Measurements from ENCODE around the gene KYNU. TPM values are rescaled to one million over a fixed set of nuclear protein-coding genes. Genes with fewer than 3 reads are reported as not detected.
"Not testable (repeated sequence)": the region's sequence is repeated elsewhere in the genome, so short reads cannot be mapped to it uniquely, and the experiment has no call there.

The KYNU gene
- 59.5 TPM for polyA plus RNA-seq

GRCh38 chr2:142877216-142877838 lies at the start of gene KYNU:
TSS of gene KYNU (plus strand) at chr2:142877664. CDS start at chr2:142885368, 7,704 bp downstream.
- Mint-ChIP-seq H3K27ac (peak within 1 kb of the TSS; percentile 89 to 98 (median 97)), H3K4me3 (peak within 1 kb of the TSS; percentile 90 to 97 (median 94)), H3K36me3 (peaks cover 12% of the 10 kb centered on the region), H3K9me3 (peaks cover 0 to 2% (median 0%) of the 10 kb centered on the region in 3 donors), H3K4me1 (peaks cover 53 to 77% (median 67%) of the 10 kb centered on the region in 3 donors), H3K27me3 (no peaks in the 10 kb centered on the region)

GRCh38 chr2:142834021-142834420 lies 43.4 kb upstream of the KYNU start:
- Mint-ChIP-seq H3K27me3 (no peaks in the 10 kb centered on the region), H3K4me1 (no peaks in the 10 kb centered on the region), H3K27ac (no peak overlapping the region), H3K4me3 (no peak overlapping the region), H3K36me3 (peaks cover 2% of the 10 kb centered on the region), H3K9me3 (peaks cover 0 to under 1% (median 0%) of the 10 kb centered on the region in 3 donors)

DNA sequence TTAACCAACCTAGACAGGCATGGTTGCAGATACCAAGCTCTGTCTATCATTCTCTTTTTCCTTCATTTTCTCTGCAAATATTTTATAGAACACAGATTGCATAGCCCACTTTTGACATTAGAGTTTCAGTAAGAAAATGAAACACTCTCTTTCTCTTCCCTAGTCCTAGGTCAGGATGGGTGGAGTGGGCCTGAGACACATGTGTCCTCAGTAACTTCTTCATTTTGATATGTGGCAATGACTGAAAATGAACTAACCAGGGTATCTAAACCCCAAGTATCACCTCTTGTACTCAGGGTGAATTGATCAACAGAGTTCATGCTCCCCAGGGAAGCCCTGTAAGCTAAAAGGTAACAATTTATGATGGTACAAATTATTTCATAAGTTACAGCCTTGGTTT lies 37.0 kb upstream of the KYNU start:
- Mint-ChIP-seq H3K4me1 (peaks cover 0 to 5% (median 3%) of the 10 kb centered on the region in 3 donors), H3K27ac (peak overlapping the region in 2 of 3 donors; percentile 5 to 32), H3K9me3 (peaks cover 0 to 1% (median 0%) of the 10 kb centered on the region in 3 donors), H3K4me3 (no peak overlapping the region), H3K27me3 (no peaks in the 10 kb centered on the region), H3K36me3 (no peaks in the 10 kb centered on the region)

GRCh38 chr2:142841788-142842187 lies 35.7 kb upstream of the KYNU start:
- Mint-ChIP-seq H3K27ac (no peak overlapping the region), H3K36me3 (no peaks in the 10 kb centered on the region), H3K27me3 (no peaks in the 10 kb centered on the region), H3K4me3 (no peak overlapping the region), H3K4me1 (peaks cover 0 to 5% (median 3%) of the 10 kb centered on the region in 3 donors), H3K9me3 (peaks cover 0 to 3% (median 0%) of the 10 kb centered on the region in 3 donors)

DNA sequence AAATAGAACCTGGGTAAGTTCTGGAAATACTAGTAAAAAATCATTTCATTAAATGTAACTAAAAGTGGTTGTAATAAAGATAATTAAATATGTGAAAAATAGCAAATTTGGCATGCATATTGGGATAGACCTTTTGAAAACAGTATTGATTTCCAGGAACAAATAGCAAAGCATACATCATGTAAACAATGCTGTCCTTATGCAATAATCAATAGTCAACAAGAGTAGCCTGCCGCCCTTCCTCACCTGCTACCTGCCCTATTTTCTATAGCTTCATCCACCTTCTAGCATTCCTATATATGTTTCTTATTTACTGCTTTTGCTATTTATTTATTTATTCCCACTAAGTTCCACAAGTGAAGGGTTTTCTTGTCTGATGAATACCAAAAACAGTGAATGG lies 35.1 kb upstream of the KYNU start:
- no peaks in the 10 kb centered on the region for H3K27me3 Mint-ChIP-seq
- H3K36me3 Mint-ChIP-seq, result peaks cover 3% of the 10 kb centered on the region
- peaks cover 0 to 3% (median 3%) of the 10 kb centered on the region in 3 donors for H3K9me3 Mint-ChIP-seq
- peaks cover 0 to 5% (median 3%) of the 10 kb centered on the region in 3 donors for H3K4me1 Mint-ChIP-seq
- no peak overlapping the region for H3K4me3 Mint-ChIP-seq
- H3K27ac Mint-ChIP-seq, result no peak overlapping the region

DNA sequence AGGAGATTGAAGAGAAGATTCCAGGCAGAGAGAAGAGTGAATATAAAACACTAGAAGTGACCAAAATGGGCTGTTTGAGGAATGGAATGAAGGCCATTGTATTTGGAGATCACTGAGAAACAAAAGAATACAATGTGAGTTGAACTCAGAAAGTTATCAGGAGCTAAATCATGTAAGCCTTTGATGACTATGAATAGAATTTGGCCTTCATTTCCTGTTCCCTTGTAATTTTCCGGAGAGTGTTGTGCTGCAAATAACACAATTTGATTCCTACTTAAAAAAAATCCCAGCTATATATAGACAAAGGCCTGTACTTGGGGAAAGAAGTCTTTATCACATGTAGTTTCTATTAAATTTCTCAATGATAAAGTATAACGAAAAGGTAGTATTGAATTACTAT lies 33.7 kb upstream of the KYNU start:
- no peak overlapping the region for H3K4me3 Mint-ChIP-seq
- H3K27ac Mint-ChIP-seq, result no peak overlapping the region
- peaks cover 0 to 5% (median 3%) of the 10 kb centered on the region in 3 donors for H3K4me1 Mint-ChIP-seq
- H3K9me3 Mint-ChIP-seq, result peaks cover 0 to 4% (median 3%) of the 10 kb centered on the region in 3 donors
- H3K27me3 Mint-ChIP-seq, result no peaks in the 10 kb centered on the region
- H3K36me3 Mint-ChIP-seq, result peaks cover 4% of the 10 kb centered on the region

DNA sequence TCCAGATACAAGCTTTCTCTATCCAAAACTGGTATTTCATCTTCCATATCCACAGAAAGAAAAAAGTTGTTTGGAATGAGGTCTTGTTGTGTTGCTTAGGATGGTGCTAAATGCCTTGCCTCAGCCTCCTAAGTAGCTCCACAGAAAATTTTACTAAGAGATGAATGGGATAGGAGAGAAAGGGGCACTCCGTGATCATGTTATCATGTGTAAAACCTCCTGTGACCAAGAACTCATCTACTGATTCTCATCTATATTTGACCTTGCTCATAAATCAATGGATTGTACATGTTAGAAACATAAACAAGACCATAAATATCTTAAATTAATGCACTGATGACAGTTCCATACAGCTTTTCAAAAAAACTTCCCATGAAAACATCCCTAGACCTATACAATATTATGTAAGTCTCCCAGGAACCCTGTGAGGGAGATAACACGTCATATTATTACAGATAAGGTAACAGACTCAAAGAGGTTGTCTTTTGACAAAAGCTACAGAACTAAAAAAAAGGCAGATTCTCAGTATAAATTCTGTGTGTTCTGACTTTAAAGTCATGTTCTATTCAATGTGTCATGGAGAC lies 29.3 kb upstream of the KYNU start:
- Mint-ChIP-seq H3K9me3 (peaks cover 0 to 4% (median 3%) of the 10 kb centered on the region in 3 donors), H3K27me3 (no peaks in the 10 kb centered on the region), H3K27ac (no peak overlapping the region), H3K4me1 (peaks cover 0 to 5% (median 0%) of the 10 kb centered on the region in 3 donors), H3K36me3 (peaks cover 9% of the 10 kb centered on the region), H3K4me3 (no peak overlapping the region)

DNA sequence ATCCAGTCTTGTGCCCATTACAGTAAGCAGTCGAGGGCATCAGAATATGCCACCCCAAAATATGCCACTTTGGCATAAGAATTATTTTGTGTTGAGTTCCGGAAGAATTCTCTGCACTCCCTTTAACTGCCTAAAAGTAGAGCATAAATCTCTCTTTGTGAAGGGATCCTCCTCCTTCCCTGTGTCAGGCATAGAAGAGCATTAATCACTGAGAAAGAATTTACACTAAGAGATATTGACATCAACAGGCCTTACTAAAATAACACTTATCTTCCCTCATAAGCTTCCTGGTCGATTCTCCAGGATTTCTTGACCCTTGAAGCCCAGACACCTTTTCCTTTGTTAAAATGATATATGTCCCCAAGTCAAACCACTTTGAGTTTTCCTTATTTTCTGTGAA lies 27.6 kb upstream of the KYNU start:
- Mint-ChIP-seq H3K4me3 (no peak overlapping the region), H3K27me3 (no peaks in the 10 kb centered on the region), H3K27ac (no peak overlapping the region), H3K9me3 (peaks cover 0 to 4% (median 2%) of the 10 kb centered on the region in 3 donors), H3K4me1 (peaks cover 0 to 5% (median 0%) of the 10 kb centered on the region in 3 donors), H3K36me3 (peaks cover 9% of the 10 kb centered on the region)

DNA sequence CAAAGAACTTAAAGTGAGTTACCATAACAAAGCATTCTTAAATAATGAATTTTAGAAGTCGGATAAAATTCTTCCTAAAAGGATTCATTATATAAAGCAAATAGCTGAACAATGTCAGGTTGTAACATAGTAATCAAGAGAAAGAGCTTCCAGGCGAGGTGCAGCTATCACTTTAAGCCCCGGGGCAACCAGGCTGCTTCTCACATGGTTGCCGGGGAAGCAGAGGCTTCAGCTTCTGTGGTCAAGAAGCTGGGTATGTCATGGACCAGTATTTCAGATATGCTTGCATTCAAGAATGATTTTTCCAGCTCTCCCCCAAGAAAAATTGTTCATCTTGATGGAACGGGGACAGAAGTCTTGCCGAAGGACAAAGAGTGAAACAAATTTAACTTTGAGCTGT lies 23.6 kb upstream of the KYNU start:
- H3K36me3 Mint-ChIP-seq, result peaks cover 4% of the 10 kb centered on the region
- H3K4me1 Mint-ChIP-seq, result peaks cover under 1 to 5% (median 3%) of the 10 kb centered on the region in 3 donors
- H3K4me3 Mint-ChIP-seq, result no peak overlapping the region
- H3K9me3 Mint-ChIP-seq, result no peaks in the 10 kb centered on the region
- H3K27me3 Mint-ChIP-seq, result no peaks in the 10 kb centered on the region
- H3K27ac Mint-ChIP-seq, result peak overlapping the region in 1 of 3 donors; percentile 11

- Mint-ChIP-seq H3K27ac (no peak overlapping the region), H3K9me3 (no peaks in the 10 kb centered on the region), H3K4me3 (no peak overlapping the region), H3K27me3 (no peaks in the 10 kb centered on the region), H3K36me3 (peaks cover 2% of the 10 kb centered on the region), H3K4me1 (peaks cover 2 to 6% (median 5%) of the 10 kb centered on the region in 3 donors)
Observed at GRCh38 chr2:142857256-142858164, 20.0 kb upstream of the KYNU start.

DNA sequence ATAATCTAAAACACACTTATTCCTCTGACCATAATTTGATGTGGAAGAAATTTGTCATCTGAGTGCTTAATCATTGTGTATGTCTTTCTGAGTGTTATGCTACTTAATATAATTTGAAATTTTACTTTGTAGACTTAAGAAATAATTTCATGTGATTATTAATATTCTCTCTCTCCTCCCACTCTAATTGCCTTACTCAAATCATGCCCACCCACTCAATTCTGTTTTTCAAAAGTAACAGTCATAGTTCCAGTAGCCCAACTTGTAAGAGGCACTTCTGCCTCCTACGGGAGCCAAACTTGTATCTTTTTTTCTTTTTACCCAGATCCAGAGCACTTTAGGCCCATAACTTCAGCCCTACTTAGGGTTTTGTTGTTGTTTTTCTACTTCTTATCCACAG lies 18.5 kb upstream of the KYNU start:
- no peaks in the 10 kb centered on the region for H3K9me3 Mint-ChIP-seq
- H3K27me3 Mint-ChIP-seq, result no peaks in the 10 kb centered on the region
- H3K4me3 Mint-ChIP-seq, result no peak overlapping the region
- peaks cover 2% of the 10 kb centered on the region for H3K36me3 Mint-ChIP-seq
- peaks cover 3 to 12% (median 10%) of the 10 kb centered on the region in 3 donors for H3K4me1 Mint-ChIP-seq
- H3K27ac Mint-ChIP-seq, result peak overlapping the region in 1 of 3 donors; percentile 29

- Mint-ChIP-seq H3K27ac (no peak overlapping the region), H3K36me3 (peaks cover 2% of the 10 kb centered on the region), H3K27me3 (no peaks in the 10 kb centered on the region), H3K9me3 (no peaks in the 10 kb centered on the region), H3K4me1 (peaks cover 13 to 23% (median 22%) of the 10 kb centered on the region in 3 donors), H3K4me3 (no peak overlapping the region)
Observed at GRCh38 chr2:142862299-142862698, 15.2 kb upstream of the KYNU start.

DNA sequence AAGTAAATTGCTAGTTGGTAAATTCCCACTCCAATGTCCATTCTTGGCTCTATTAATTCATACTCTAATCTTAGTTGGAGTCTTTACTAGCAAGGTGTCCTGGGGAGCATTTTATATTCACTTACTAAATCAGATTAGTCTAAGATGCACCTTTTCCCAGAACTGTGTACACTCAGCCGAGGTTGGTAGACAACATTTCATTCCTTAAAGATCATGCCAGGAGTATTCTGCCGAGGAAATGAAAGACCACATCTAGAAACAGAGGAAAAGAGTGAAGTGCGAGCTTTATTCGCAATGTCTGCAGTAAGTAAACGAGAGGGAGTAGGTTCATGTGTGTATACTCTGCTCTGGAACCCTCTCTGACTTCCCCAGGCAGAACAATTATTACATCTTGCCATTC lies 14.6 kb upstream of the KYNU start:
- Mint-ChIP-seq H3K4me3 (no peak overlapping the region), H3K4me1 (peaks cover 17 to 28% (median 28%) of the 10 kb centered on the region in 3 donors), H3K27me3 (no peaks in the 10 kb centered on the region), H3K27ac (no peak overlapping the region), H3K9me3 (no peaks in the 10 kb centered on the region), H3K36me3 (peaks cover 2% of the 10 kb centered on the region)

- no peaks in the 10 kb centered on the region for H3K9me3 Mint-ChIP-seq
- H3K4me3 Mint-ChIP-seq, result no peak overlapping the region
- H3K36me3 Mint-ChIP-seq, result peaks cover 2% of the 10 kb centered on the region
- H3K4me1 Mint-ChIP-seq, result peaks cover 23 to 34% (median 29%) of the 10 kb centered on the region in 3 donors
- H3K27me3 Mint-ChIP-seq, result no peaks in the 10 kb centered on the region
- H3K27ac Mint-ChIP-seq, result peak overlapping the region in 1 of 3 donors; percentile 24
Observed at GRCh38 chr2:142863485-142863961, 13.9 kb upstream of the KYNU start.

GRCh38 chr2:142864605-142865004 lies 12.9 kb upstream of the KYNU start:
- not testable (repeated sequence) for H3K4me3 Mint-ChIP-seq, H3K27me3 Mint-ChIP-seq, H3K9me3 Mint-ChIP-seq, H3K27ac Mint-ChIP-seq, H3K36me3 Mint-ChIP-seq
- peaks cover 28 to 39% (median 31%) of the 10 kb centered on the region in 3 donors for H3K4me1 Mint-ChIP-seq

Measured in IgD-negative memory B cell (primary cell).